ENCODE measurements around the gene ANKRD55.

Gene ANKRD55

GRCh38 chr5:56072863-56073766 is 160.0 kb downstream of the ANKRD55 start:
- DNase-seq = no peak

DNA sequence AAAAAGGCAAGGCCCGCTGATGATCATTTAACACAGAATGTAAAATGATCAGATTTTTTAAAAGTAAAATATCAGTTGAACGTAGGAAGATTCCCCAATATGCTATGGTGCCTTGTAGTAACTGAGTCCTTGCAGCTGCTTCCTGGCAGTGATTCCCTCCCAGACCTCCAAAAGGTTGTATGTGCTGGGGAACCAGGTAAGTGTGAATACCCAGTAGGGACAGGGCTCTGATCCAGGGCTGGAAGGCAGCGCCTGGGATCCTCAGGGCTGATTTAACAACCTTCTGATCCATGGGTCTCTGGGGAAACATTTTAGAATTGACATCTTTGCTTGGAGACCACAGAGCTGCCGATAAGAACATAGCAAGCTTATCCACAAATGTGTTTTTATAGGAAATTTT is 161.7 kb downstream of the ANKRD55 start:
- no peak for DNase-seq

- DNase-seq = no peak
Observed at GRCh38 chr5:56070851-56071465, 162.2 kb downstream of the ANKRD55 start.

GRCh38 chr5:56069652-56070226 is 163.4 kb downstream of the ANKRD55 start:
- DNase-seq = no peak

GRCh38 chr5:56066931-56067450 is 166.1 kb downstream of the ANKRD55 start:
- DNase-seq = no peak

- no peak for DNase-seq
Observed at GRCh38 chr5:56064984-56065383, 168.1 kb downstream of the ANKRD55 start.

DNA sequence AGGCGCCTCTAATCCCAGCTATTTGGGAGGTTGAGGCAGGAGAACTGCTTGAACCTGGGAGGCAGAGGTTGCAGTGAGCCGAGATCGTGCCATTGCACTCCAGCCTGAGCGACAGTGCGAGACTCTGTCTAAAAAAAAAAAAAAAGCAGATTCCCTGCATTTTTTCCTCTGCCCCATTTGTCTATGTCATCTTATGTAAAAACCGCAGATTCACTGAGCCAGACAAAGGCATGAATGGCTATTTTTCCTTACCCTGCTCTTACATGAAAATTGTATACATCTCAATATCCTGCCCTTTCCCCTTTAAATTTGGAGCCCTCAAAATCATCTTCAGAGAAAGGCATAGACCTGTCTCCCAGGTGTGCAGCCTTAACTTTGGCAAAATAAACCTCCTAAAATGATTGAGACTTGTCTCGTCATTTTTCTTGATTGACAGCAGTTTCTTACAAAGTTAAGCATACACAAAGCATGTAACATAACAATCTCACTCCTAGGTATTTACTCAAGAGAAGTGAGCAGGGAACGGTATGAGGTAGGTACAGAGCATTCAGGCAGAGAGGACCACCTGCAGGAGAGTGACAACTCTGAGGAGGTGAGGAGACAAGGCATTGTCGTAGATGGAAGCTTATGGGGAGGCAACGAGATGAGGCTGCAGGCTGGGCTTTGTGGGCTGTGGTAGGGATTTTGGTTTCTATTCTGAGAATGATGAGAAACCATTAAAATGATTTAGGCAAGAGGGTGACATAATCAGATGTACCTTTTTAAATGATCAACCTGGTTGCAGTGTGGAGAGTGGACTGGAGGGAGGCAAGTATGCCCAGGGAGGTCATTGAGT is 172.6 kb downstream of the ANKRD55 start:
- peak; percentile 57 for DNase-seq

DNA sequence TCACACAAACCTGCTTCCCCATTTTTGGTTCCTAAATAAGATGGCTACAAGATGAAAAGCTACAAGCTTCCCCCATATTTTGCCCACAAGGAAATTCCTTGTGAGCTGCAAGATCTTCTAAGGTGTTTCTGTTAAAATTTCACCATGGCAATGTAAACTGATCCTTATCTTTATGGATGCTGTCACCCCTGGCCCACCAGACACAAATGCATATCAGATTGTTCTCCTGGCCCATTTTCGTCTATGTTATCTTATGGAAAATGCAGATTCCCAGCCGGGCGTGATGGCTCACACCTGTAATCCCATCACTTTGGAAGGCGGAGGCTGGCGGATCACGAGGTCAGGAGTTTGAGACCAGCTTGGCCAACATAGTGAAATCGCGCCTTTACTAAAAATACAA is 173.3 kb downstream of the ANKRD55 start:
- DNase-seq = no peak

DNA sequence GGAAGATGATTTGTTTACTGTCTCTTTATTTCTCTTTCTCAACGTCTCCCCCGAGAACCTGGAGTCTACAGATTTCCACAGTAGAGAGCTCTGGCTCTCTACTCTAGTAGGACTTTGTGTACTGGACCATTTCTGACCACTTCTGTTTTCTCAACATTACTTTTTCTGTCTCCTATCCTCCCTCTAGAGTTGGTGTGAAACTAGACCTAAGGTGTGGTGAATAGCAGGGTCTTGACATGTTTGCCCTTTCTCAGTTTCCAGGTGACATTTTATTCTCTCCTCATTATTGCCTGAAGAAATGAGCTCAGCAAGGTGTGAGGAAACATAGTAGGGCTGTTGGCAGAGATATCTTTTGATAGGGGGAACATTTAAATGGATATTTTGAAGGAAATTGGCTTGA is 176.3 kb downstream of the ANKRD55 start:
- no peak for DNase-seq

GRCh38 chr5:56055859-56056258 is 177.3 kb downstream of the ANKRD55 start:
- no peak for DNase-seq

DNA sequence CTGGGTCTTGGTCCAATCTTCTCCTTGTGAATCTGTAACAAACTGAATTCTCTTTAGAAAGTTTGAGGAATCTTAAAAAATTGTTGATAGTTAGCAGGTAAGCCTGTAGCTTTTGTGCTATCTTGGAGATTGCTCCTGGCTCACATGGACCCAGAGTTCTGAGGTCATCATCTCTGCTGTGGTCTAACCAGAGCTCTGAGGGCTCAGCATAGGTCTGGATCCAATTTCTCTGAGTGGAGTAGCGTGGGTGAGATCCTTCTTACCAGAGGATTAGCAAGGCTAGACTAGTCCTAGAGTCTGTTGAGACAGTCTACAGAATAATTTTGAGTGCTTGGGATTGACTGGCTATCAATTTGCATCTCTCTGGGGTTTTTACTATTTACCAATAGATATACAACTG is 177.8 kb downstream of the ANKRD55 start:
- DNase-seq = no peak

GRCh38 chr5:56054666-56055065 is 178.5 kb downstream of the ANKRD55 start:
- no peak for DNase-seq

- DNase-seq = no peak
Observed at GRCh38 chr5:56053363-56053762, 179.8 kb downstream of the ANKRD55 start.

DNA sequence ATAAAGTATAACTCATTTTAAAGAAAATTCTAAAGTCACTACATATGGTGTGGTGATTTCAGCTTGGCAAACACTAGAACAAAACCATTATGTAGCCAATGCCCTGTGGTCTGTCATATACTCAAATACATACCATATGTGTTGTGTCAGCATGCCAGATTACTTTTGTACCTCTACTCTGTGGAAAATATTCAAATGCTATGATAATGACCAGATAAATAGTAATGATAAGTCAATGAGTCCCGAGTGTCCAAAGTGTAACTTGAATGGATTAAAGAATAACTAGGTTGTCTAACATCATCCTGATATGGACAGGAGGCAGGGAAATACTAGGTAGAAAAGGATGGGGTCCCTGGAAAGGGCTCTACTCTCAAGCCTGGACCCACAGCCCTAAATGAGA is 180.4 kb downstream of the ANKRD55 start:
- no peak for DNase-seq

GRCh38 chr5:56050551-56051255 is 182.4 kb downstream of the ANKRD55 start:
- no peak for DNase-seq

Measured in CD4-positive, alpha-beta T cell treated with Interleukin-17A for 4 hours (primary cell).